IPS-18a (cell line): ENCODE measurements around the gene GPC1.

Experiments used
- H3K27ac ChIP-seq: one replicate; pipeline ENCODE4 v1.5.1; 2013; ENCODE audit warnings: low read length
- H3K27me3 ChIP-seq: one replicate; pipeline ENCODE4 v1.6.1; 2013; ENCODE audit warnings: mild to moderate bottlenecking, low read length; ENCODE audit not compliant: control insufficient read depth, insufficient read depth
- H3K36me3 ChIP-seq: one replicate; pipeline ENCODE4 v1.6.1; 2013; ENCODE audit warnings: low read depth, low read length; ENCODE audit not compliant: control insufficient read depth
- H3K4me1 ChIP-seq: one replicate; pipeline ENCODE4 v1.6.1; 2013; ENCODE audit warnings: low read depth, low read length; ENCODE audit not compliant: control insufficient read depth
- H3K4me3 ChIP-seq: one replicate; pipeline ENCODE4 v1.5.1; 2013; ENCODE audit warnings: low read length
- H3K9ac ChIP-seq: one replicate; pipeline ENCODE4 v1.6.1; 2013; ENCODE audit warnings: mild to moderate bottlenecking, low read length, moderate library complexity
- H3K9me3 ChIP-seq: one replicate; pipeline ENCODE4 v1.6.1; 2013; ENCODE audit warnings: low read depth, low read length; ENCODE audit not compliant: control insufficient read depth

Gene GPC1

DNA sequence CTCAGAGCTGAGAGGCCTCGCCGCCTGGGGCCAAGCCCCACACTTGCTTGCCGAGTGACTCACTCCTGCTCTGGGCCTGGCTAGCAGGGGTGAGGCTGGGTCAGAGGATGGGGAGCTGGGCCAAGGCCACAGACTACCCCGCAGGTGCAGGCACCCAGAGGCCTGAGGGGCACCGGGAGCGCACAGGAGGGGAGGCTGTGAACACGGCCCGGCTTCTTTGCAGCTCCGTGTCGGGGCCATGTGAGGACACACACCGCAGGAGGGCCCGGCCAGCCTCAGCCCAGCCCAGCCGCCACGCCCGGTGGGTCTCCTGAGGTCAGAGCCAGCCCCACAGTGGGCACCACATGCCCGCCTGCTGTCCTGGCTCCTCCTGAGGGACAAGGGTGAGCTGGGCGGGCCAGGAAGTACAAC lies 8.4 kb downstream of the GPC1 start:
- no peaks in the 10 kb centered on the region for H3K36me3 ChIP-seq

DNA sequence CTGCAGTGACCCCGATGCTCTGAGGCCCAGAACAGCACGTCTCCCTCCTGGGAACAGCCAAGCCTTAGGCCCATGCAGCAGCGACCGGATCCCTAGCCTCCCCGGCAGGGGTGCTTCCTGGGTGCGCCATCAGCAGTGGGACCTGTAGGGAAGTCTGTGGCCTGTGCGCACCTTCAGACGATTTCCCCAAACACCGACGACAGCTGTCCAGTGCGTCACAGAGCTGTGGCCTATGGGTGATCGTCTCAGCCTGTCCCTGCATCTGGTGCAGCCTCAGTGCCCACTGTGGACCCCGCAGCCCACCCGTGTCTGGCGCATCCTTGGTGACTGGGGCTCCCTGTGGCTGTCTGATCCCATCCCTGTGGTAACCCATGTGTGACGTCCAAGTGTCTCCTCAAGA lies 9.0 kb downstream of the GPC1 start:
- no peak overlapping the region for H3K27ac ChIP-seq
- H3K4me1 ChIP-seq: no peaks in the 10 kb centered on the region
- H3K36me3 ChIP-seq: no peaks in the 10 kb centered on the region
- H3K4me3 ChIP-seq: no peak overlapping the region
- no peak overlapping the region for H3K9ac ChIP-seq
- H3K9me3 ChIP-seq: no peaks in the 10 kb centered on the region
- H3K27me3 ChIP-seq: no peaks in the 10 kb centered on the region

More for the DNA sequence above, 8.4 kb downstream of the GPC1 start:
- Histone ChIP-seq H3K27ac (no peak overlapping the region), H3K4me3 (no peak overlapping the region), H3K4me1 (no peaks in the 10 kb centered on the region), H3K9ac (no peak overlapping the region), H3K9me3 (no peaks in the 10 kb centered on the region), H3K27me3 (no peaks in the 10 kb centered on the region)

DNA sequence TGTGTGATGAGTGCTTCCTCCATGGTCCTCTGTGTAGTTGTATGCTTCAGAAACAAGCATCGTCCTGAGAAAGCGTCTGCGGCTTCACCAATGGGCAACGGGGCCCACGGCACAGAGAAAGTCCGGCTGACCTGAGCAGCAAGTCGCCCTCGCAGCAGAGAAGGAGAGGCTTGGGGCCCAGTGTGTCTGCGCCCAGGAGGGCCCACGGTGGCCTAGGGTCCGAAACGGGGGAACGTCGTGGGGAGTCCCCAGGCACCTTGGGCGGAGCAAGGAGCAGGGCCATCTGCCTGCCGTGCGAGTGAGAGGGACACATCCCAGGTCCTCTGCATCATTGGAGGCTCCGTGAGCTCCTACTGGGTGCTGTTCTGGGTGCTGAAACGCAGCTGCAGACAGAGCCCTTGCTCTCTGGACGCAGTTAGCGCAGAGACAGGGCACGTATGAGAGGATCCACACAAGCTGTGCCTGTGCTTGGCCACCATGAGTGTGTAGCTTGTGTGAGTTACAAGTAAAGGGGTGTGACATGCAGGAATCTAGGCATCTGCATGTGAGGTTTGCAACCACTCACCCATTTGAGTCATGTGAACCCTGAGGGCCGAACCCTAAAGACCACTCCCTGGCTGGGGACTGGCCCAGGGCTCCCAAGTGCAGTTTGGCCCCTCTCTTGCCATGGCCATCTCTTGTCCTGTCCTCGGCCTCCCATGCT lies 10.6 kb downstream of the GPC1 start:
- H3K27me3 ChIP-seq: peaks cover 1% of the 10 kb centered on the region
- no peaks in the 10 kb centered on the region for H3K36me3 ChIP-seq
- H3K4me1 ChIP-seq: peaks cover 12% of the 10 kb centered on the region
- no peak overlapping the region for H3K27ac ChIP-seq
- H3K9ac ChIP-seq: no peak overlapping the region
- no peaks in the 10 kb centered on the region for H3K9me3 ChIP-seq
- no peak overlapping the region for H3K4me3 ChIP-seq

DNA sequence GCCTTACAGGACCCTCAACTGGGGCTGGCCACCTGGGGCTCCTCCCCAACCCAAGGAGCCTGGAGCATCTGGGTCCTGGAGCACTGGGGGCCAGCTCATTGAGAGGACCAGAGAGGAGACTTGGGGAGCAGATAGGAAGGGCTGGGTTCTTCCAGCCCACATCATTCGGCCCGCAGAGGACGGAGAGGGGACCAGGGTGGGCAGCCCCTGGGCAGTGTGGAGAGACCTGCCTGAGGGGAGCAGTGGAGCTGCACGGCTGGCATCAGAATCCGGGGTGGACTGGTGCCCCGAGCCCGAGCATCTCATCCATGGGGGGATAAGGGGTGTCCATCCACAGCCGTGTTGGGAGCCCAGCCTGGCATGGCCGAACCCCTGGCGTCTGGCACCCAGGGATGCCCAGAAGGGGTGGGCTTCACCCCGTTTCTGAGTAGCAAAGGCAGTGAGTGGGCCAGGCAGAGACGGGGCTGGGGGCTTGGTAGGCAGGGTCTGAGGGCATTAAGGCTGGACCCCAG lies 11.3 kb downstream of the GPC1 start:
- H3K4me1 ChIP-seq: peaks cover 12% of the 10 kb centered on the region

DNA sequence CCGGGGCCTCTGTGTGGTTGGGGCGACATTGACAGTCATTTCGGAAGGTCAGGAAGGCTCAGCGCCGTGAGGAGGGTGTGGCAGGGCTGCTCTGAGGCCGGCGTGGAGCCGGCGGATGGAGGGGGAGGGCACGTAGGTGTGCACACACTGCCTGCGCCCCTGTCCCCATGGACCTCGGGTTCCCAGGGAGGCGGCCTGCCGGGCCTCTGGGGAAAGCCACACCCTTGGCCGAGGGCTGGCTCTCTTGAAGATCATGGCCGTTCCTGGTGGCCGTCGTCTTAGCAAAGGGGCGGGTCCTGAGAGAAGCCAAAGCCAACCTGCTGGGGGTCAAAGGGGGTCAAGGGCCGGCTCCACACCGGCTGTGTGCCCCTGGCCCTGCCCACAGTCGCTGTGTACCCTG lies 11.9 kb downstream of the GPC1 start:
- H3K4me1 ChIP-seq: peaks cover 16% of the 10 kb centered on the region
- no peaks in the 10 kb centered on the region for H3K9me3 ChIP-seq
- H3K36me3 ChIP-seq: no peaks in the 10 kb centered on the region
- no peak overlapping the region for H3K27ac ChIP-seq
- no peak overlapping the region for H3K9ac ChIP-seq
- no peak overlapping the region for H3K4me3 ChIP-seq
- H3K27me3 ChIP-seq: peaks cover 6% of the 10 kb centered on the region

More for the DNA sequence above, 11.3 kb downstream of the GPC1 start:
- Histone ChIP-seq H3K27me3 (peaks cover 6% of the 10 kb centered on the region), H3K27ac (no peak overlapping the region), H3K4me3 (no peak overlapping the region), H3K9me3 (no peaks in the 10 kb centered on the region), H3K36me3 (no peaks in the 10 kb centered on the region), H3K9ac (no peak overlapping the region)

DNA sequence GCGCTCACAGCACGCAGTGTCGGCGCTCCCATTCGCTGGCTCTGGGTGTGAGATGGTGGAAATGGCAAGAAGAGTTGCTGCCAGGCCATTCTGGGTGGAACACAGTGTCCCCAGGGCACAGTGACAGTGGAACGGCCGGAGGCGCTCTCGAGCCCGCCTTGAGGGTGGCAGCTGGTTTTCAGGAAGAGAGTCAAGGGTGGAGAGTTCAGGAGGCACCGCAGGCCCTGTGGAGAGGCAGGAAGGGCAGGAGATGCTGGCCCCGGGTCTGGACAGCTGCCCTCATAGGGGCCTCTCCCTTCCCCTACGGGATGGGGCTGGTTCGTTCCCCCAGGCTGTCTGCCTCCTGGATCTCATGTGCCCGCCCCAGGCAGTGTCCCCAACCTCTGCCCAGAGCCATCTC lies 12.5 kb downstream of the GPC1 start:
- Histone ChIP-seq H3K27me3 (peaks cover 6% of the 10 kb centered on the region), H3K9ac (no peak overlapping the region), H3K27ac (no peak overlapping the region), H3K4me1 (peaks cover 16% of the 10 kb centered on the region), H3K36me3 (no peaks in the 10 kb centered on the region), H3K9me3 (no peaks in the 10 kb centered on the region), H3K4me3 (no peak overlapping the region)

DNA sequence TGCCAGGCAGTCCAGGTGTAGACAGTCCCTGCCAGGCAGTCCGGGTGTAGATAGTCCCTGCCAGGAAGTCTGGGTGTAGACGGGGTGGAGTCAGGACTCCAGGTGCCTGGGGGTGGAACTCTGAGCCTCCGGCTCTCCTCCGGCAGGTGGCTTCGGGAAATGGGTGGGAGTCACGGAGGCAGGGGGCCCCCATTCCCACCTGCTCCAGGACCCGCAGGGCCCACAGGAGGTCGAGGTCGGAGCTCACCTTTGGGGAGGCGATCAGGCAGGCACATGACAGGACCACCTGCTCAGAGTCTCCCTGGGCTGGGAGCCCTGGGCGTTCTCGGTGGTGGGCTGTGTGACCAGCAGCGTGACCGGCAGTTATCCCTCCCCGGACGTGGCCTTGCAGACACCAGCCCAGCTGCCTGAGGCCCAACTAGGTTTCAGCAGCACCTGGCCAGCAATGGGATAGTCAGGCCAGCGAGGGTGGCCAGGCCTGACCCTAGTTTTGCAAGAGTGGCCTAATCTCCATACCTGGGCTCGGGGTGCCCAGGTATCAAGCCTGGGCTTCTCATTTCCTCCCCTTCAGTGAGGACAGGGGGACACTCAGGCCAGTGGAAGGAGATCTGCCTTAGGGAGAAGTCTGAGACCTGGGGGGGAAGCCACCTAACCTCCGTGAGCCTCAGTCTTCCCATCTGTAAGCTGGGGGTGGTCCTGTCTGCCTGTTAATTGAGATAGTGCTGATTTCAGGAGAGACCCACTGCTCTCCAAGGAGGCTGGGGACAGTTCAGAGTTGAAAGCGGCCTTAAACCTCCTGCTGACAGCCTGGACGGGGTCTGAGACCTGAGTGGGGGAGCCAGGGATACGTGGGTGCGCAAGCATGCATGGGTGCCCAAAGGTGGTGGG lies 13.2 kb downstream of the GPC1 start:
- Histone ChIP-seq H3K4me1 (peaks cover 16% of the 10 kb centered on the region), H3K4me3 (no peak overlapping the region), H3K36me3 (no peaks in the 10 kb centered on the region), H3K9me3 (no peaks in the 10 kb centered on the region), H3K9ac (no peak overlapping the region), H3K27me3 (peaks cover 8% of the 10 kb centered on the region), H3K27ac (no peak overlapping the region)

DNA sequence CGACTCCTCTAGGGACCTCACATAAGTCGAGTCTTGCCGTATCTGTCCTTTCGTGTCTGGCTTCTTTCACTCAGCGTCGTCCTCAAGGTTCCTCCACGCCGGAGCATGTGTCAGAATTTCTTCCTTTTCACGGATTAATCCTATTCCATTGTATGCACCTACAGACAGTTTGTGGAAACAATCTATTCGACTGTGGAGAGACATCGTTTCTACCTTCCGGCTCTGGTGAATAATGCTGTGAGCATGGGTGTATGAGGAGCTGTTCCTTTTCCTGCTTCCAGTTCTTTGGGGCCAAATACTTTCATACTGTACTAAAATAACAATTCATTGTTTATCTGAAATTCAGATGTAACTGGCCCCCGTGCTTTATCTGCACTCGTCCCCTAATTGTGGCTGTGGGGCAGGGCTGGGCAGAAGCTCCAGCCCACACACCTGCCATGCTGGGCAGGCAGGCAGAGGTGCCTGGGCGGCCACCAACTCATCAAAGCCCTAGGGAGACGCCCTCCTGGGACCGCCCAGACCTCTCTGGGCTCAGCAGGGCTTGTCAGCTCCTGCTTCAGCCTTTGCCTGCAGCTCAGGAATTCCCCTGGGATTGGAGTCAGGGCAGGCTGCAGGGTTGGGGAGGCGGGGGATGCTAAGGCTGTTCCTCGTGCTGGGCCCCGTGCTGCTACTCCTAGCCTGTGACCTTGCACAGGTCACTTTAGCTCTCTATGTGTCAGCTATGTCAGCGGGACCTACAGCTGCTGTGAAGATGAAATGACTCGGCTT lies 14.5 kb downstream of the GPC1 start:
- Histone ChIP-seq H3K4me1 (peaks cover 25% of the 10 kb centered on the region), H3K9me3 (no peaks in the 10 kb centered on the region), H3K36me3 (no peaks in the 10 kb centered on the region), H3K27me3 (peaks cover 21% of the 10 kb centered on the region), H3K27ac (no peak overlapping the region), H3K4me3 (no peak overlapping the region), H3K9ac (no peak overlapping the region)

DNA sequence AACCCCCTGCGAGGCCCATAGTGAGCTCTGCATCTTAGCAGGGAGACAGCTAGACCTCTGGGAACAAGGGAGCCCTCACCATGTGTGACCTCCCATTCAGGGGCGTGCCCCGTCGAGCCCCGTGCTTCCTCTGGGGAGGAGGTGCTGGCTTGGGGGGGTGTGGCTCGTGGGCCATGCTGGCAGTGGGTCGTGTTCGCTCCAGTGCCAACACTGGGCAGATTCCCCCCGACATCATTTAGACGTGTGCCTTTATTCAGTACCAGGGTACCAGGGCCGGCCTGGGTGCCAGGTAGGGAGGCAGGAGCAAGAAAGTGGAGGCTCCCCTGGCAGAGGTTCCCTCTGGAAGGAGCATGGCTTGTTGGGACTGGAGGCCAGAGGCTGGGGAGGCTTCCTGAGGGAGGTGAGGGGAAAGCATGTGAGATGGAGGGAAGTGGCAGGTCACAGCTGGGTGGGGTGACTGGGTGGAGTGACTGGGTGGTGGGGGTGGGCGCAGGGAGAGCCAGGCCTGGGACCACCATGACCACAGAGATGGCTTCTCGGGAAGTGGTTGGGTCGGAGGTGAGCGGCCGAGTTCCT lies 15.2 kb downstream of the GPC1 start:
- Histone ChIP-seq H3K4me1 (peaks cover 31% of the 10 kb centered on the region), H3K9ac (no peak overlapping the region), H3K9me3 (no peaks in the 10 kb centered on the region), H3K27ac (no peak overlapping the region), H3K27me3 (peaks cover 27% of the 10 kb centered on the region), H3K36me3 (no peaks in the 10 kb centered on the region), H3K4me3 (no peak overlapping the region)

DNA sequence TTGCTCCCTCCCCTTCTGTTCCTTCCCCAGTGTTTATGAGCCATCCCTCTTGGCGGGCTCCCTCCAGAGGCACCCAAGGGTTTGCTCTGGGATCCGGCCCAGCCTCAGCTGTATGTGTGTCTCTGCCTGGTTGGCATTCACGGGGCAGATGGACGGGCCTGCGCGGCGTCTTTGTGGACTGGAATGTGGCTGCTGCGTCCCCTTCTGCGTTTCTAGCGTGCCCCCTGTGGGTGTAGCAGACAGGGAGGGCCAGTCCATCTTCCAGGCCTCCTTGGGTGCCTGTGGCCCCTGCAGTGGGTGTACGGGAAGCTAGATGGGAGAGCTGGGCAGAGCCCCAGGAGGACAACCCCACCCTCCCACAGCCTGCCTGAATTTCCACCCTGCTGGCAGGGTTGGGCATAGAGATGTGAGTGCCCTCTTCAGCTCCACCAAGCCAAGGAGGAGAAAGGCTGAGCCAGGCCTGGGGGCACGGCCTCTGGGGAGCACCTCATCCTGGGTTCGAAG lies 15.7 kb downstream of the GPC1 start:
- Histone ChIP-seq H3K27me3 (peaks cover 33% of the 10 kb centered on the region), H3K4me1 (peaks cover 32% of the 10 kb centered on the region), H3K9ac (no peak overlapping the region)

More for the DNA sequence above, 15.7 kb downstream of the GPC1 start:
- H3K36me3 ChIP-seq: no peaks in the 10 kb centered on the region
- no peak overlapping the region for H3K4me3 ChIP-seq
- no peak overlapping the region for H3K27ac ChIP-seq
- H3K9me3 ChIP-seq: no peaks in the 10 kb centered on the region
